Peyer's patch (tissue), 4 donors: ENCODE data around the gene ARHGEF7.

Source experiments
- POLR2A ChIP-seq, 2 donors: fragments of 450-650 bp; IDR thresholded peaks; one replicate each; pipeline ENCODE4 v1.5.1; 2017; ENCODE audit warnings: antibody characterized with exemption in 2 of 2, mild to moderate bottlenecking in 2 of 2, moderate library complexity in 2 of 2
- TF ChIP-seq, protein P1 (sequence below), 6 experiments: fragments of 450-650 bp in 4 of 6; fragments of 200-600 bp in 2 of 6; sonication (generic) in 1 of 6; IDR thresholded peaks; one replicate each; pipeline ENCODE4 v1.5.1; 2017 to 2019; ENCODE audit warnings: antibody characterized with exemption in 6 of 6, mild to moderate bottlenecking in 3 of 6, moderate library complexity in 1 of 6

DNA sequence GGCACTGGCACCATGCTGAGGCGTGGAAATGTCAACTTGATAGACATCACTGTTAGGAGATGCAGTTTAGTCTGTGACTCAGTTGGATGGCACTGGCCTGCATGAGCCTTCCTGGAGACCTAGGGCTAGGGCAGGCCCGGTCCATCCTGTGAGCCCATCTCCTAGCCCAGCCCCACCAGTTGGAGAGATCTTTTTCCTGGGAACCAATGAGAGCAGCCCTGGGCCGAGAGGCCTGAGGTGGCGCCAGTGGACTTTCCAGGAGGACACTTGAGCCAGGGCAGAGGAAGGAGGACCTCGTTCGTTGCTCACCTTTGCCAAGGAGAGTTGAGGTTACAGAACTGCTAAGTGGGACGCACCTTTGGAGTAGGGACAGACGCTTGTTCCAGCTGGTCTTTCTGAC is 104.8 kb downstream of the ARHGEF7 start:
- TF ChIP-seq, protein P1, sequence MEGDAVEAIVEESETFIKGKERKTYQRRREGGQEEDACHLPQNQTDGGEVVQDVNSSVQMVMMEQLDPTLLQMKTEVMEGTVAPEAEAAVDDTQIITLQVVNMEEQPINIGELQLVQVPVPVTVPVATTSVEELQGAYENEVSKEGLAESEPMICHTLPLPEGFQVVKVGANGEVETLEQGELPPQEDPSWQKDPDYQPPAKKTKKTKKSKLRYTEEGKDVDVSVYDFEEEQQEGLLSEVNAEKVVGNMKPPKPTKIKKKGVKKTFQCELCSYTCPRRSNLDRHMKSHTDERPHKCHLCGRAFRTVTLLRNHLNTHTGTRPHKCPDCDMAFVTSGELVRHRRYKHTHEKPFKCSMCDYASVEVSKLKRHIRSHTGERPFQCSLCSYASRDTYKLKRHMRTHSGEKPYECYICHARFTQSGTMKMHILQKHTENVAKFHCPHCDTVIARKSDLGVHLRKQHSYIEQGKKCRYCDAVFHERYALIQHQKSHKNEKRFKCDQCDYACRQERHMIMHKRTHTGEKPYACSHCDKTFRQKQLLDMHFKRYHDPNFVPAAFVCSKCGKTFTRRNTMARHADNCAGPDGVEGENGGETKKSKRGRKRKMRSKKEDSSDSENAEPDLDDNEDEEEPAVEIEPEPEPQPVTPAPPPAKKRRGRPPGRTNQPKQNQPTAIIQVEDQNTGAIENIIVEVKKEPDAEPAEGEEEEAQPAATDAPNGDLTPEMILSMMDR (IDR thresholded peaks at IDR 0.05): no peak
- TF ChIP-seq POLR2A (IDR thresholded peaks at IDR 0.05): no peak
